ENCODE measurements around the gene MARCO.

The MARCO gene

DNA sequence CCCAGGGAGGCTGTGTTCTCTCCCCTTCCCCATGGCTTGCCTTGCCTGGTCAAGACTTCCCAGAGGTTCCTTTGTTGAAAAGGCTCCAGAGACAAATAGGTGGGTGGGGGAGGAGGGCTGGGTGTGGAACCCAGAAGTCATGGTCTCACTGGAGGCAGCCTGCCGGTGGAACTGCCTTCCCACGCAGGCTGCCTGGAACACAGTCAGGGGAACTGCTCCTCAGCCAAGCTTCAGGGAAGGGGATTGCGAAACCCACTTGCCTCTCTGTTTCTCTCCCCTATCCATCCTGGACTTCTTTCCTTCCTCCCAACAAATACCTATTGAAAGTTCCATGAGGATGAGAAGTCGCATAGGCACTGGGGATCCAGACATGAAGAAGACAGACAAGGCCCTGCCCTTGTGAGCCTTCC, 31.6 kb downstream of the MARCO start:
- no peak for DNase-seq (ENCODE audit: low read depth in 2 of 2, low spot score in 1 of 2)

GRCh38 chr2:118974103-118974993, 32.4 kb downstream of the MARCO start:
- no peak for DNase-seq (ENCODE audit: low read depth in 2 of 2, low spot score in 1 of 2)

GRCh38 chr2:118975133-118975532, 33.1 kb downstream of the MARCO start:
- no peak for DNase-seq (ENCODE audit: low read depth in 2 of 2, low spot score in 1 of 2)

DNA sequence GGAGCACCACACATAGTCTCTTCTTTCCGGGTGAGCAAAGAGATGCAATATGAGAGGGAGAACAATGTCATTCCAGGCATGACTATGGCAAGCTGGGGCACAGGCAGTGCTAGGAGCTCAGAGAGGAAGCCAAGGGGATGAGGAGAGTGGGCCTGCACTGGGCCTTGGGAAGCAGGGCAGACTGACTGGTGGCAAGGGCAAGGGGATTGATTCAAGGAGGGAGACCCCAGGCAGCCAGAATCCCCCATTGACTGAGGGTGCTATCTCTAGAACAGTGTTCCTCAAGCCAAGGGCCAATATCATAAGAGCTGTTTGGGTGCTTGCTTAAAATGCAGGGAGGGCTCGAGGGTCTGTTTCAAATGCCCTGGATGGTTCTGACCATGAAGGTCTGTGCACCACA, 36.1 kb downstream of the MARCO start:
- DNase-seq (ENCODE audit: low read depth in 2 of 2, low spot score in 1 of 2) = no peak

DNA sequence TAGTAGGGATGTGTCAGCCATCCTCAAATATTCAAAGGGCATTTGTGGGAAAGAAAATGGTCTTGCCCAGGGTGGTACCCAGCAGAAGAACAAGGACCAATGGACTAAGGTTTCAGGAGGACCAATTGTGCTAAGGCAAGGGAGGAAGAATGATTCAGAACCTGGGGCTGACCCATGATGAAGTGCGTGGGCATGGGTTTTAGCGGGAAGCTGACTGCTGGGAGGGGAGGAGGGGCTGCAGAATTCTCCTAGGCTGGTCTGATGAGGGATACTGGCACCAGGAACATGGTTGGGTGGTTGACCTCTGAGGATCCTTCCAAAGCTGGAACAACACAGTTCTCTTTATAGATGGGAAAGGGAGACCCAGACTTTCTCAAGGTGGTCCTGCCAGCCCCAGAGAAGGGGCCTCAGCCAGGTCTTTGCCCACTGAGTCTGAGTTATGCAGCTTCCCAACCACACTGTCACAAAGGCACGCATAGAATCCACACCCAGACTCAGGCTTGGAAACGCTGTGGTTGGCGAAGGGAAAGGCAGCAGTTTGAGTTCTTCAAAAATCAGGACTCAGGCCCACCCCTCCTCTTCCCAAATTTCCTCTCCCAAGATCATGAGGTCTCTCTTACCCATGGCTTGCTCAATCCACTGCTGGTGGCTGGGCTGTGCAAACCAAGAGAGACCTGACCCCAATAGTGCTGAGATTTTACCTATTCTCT, 37.3 kb downstream of the MARCO start:
- no peak for DNase-seq (ENCODE audit: low read depth in 2 of 2, low spot score in 1 of 2)

GRCh38 chr2:118980022-118980421, 38.0 kb downstream of the MARCO start:
- no peak for DNase-seq (ENCODE audit: low read depth in 2 of 2, low spot score in 1 of 2)

DNA sequence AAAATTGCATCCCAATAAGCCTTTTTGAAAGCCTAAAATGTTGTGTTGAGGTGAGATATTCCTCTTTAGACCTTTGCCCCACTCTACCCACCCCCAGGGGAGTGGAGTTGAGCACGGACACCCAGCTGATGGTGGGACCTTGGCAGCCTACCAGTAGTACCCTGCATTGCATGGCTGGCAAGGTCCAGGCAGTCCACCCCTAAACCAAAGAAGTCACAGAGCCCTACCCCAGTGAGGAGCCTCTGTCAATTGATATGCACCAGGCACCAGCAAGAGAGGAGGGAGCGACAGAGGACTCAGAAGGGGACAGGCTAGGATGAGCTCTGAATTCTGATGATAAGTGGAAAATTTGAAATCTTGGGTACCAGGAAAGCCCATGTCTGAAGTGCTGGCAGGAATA, 38.6 kb downstream of the MARCO start:
- no peak for DNase-seq (ENCODE audit: low read depth in 2 of 2, low spot score in 1 of 2)

DNA sequence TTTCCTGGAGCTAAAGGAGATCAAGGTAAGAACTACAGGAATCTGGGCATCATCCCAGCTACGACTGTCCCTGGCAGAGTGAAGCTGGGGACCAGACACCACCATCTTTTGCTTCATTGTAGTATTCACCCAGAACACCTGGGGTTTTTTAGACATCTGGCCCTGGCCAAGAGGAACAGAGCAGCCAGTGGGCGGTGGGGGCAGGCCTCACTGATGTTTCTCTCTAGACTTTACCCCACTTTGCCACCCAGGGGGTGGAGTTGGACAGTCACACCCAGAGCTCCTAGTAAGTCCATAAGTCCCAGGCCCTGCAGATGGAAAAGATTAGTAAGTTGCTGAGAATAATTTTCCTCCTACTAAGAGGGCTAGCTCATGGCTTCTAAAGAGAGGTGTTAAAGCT, 39.6 kb downstream of the MARCO start:
- DNase-seq (ENCODE audit: low read depth in 2 of 2, low spot score in 1 of 2) = no peak

DNA sequence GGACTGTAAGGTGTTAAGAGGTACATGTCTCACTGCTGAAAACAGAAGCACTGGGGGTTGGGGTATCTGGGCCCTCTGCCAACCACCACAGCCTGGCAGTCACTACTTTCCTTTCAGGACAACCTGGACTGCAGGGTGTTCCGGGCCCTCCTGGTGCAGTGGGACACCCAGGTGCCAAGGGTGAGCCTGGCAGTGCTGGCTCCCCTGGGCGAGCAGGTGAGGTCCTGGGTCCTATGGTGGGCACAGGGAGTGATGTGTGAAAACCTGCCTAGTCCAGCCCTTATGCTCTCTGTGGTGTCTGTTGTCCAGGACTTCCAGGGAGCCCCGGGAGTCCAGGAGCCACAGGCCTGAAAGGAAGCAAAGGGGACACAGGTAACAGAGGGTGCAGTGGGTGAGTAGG, 40.0 kb downstream of the MARCO start:
- no peak for DNase-seq (ENCODE audit: low read depth in 2 of 2, low spot score in 1 of 2)

- DNase-seq (ENCODE audit: low read depth in 2 of 2, low spot score in 1 of 2) = no peak
Observed at GRCh38 chr2:118983133-118983532, 41.1 kb downstream of the MARCO start.

- DNase-seq (ENCODE audit: low read depth in 2 of 2, low spot score in 1 of 2) = no peak
Observed at GRCh38 chr2:118983915-118984314, 41.9 kb downstream of the MARCO start.

- DNase-seq (ENCODE audit: low read depth in 2 of 2, low spot score in 1 of 2) = no peak
Observed at GRCh38 chr2:118986738-118987137, 44.7 kb downstream of the MARCO start.

- DNase-seq (ENCODE audit: low read depth in 2 of 2, low spot score in 1 of 2) = no peak
Observed at GRCh38 chr2:118987886-118988285, 45.9 kb downstream of the MARCO start.

GRCh38 chr2:118988706-118989105, 46.7 kb downstream of the MARCO start:
- no peak for DNase-seq (ENCODE audit: low read depth in 2 of 2, low spot score in 1 of 2)

DNA sequence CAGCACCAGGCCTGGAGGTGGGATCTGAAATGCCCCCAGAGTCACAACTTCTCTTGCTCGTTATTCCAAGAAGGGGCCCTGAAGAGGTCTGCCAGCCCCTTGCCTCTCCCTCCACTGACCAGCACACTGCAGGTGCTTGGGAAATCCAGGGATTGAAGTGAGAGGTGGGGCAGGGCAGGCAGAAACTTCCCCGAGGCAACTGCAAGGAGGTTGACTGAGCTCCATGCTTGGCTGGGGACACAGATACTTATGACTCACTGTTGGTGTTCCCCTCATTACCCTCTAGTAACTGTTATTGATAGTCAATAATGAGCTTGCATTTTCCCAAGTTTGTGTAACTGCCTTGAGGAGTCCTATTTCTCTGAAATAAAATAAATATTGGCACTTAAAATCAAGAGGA, 47.5 kb downstream of the MARCO start:
- no peak for DNase-seq (ENCODE audit: low read depth in 2 of 2, low spot score in 1 of 2)

DNA sequence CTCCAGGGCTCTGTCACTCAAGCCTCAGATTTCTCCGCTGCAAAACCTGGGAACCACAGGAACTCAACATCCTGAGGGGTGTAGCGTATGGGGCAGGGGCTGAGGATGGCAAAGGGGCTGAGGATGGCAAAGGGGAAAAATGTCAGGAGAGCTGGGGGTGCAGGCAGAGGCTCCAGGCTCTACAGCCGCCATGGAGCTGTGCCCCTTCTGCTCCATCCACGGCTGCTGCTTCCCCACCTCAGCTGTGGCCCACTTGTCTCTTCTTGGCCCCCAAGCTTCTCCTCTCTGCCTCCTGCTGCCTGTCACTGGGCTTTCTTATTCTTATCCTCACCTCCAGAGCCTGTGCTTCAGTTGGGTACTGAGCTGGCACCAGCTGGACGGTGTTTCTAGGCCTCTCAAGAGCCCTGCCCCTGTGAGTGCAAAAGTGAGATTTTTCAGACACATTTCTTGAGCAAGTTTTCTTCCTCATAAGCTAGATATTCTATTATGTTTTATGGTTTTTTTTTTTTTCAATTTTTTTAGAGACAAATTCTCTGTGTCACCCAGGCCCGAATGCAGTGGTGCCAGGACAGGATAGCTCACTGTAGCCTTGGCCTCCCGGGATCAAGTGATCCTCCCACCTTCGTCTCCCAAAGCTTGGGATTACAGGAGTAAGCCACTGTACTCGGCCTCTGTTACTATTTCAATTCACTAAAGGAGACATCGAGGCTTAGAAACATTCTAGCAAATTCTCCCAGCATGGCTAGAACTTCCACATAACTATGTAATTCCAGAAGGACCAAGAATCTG, 49.0 kb downstream of the MARCO start:
- no peak for DNase-seq (ENCODE audit: low read depth in 2 of 2, low spot score in 1 of 2)

GRCh38 chr2:118991554-118991953, 49.6 kb downstream of the MARCO start:
- DNase-seq (ENCODE audit: low read depth in 2 of 2, low spot score in 1 of 2) = no peak

- no peak for DNase-seq (ENCODE audit: low read depth in 2 of 2, low spot score in 1 of 2)
Observed at GRCh38 chr2:118992740-118993391, 50.9 kb downstream of the MARCO start.

GRCh38 chr2:118993392-118993752, 51.4 kb downstream of the MARCO start:
- DNase-seq (ENCODE audit: low read depth in 2 of 2, low spot score in 1 of 2) = no peak

- DNase-seq (ENCODE audit: low read depth in 2 of 2, low spot score in 1 of 2) = no peak
Observed at GRCh38 chr2:118994172-118994700, 52.2 kb downstream of the MARCO start.

DNA sequence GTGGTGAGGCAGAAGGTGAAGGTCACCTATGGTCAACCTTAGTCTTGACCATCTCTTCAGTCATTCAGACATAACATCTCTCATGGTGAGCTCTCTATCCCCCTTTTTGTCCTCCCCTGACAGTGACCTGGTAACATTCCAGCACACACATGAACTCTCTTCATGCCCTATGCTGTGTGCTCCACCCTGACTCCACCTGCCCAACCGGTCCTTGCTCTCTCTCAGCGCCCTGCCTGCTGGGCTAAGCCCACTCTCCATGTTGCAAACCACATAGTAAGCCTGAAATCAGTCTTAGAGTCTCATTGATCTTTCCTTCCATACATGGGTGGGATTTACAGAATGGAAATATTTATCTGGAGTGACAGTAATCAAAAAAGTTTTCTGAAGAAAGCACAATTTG, 52.8 kb downstream of the MARCO start:
- no peak for DNase-seq (ENCODE audit: low read depth in 2 of 2, low spot score in 1 of 2)
